NT2/D1 (cell line): Measurements from ENCODE around the gene ILK.

ENCODE experiments used
- DNase-seq: peaks from one replicate; pipeline ENCODE4 v3.0.0-alpha.2; 2011; ENCODE audit warnings: low read depth, low spot score
- H3K27me3 ChIP-seq: 2 replicates; pipeline ENCODE4 v1.6.0; 2011; ENCODE audit warnings: mild to moderate bottlenecking; ENCODE audit not compliant: insufficient read length, insufficient read depth
- H3K36me3 ChIP-seq: 2 replicates; pipeline ENCODE4 v1.6.1; 2011; ENCODE audit warnings: mild to moderate bottlenecking, low read length, mixed read lengths; ENCODE audit not compliant: insufficient read depth, insufficient read length
- H3K4me1 ChIP-seq: 2 replicates; pipeline ENCODE4 v1.5.1; 2011; ENCODE audit not compliant: insufficient read depth, insufficient read length
- H3K4me3 ChIP-seq: 2 replicates; pipeline ENCODE4 v1.5.1; 2011; ENCODE audit warnings: low read depth; ENCODE audit not compliant: insufficient read length
- H3K9ac ChIP-seq: 2 replicates; pipeline ENCODE4 v1.6.0; 2011; ENCODE audit warnings: low read depth; ENCODE audit not compliant: insufficient read length
- H3K9me3 ChIP-seq: 2 replicates; pipeline ENCODE4 v1.5.1; 2011; ENCODE audit warnings: mild to moderate bottlenecking, low read length; ENCODE audit not compliant: insufficient read depth
- SUZ12 ChIP-seq: IDR thresholded peaks from 2 replicates; pipeline ENCODE4 v1.6.1; 2011; ENCODE audit not compliant: insufficient read length, insufficient read depth; ENCODE audit errors: extremely low read depth
- YY1 ChIP-seq: IDR thresholded peaks from 2 replicates; pipeline ENCODE4 v1.6.1; 2011; ENCODE audit not compliant: insufficient read length, insufficient read depth
- ZNF274 ChIP-seq: IDR thresholded peaks from 2 replicates; pipeline ENCODE4 v1.6.1; 2011; ENCODE audit warnings: mild to moderate bottlenecking, low read depth, low read length

Gene ILK

GRCh38 chr11:6625832-6626420 lies 22.4 kb downstream of the ILK start:
- peaks cover 14% of the 10 kb centered on the region for H3K27me3 ChIP-seq
- peaks cover 80% of the 10 kb centered on the region for H3K36me3 ChIP-seq
- no peak overlapping the region for H3K9ac ChIP-seq
- H3K9me3 ChIP-seq: no peaks in the 10 kb centered on the region
- TF ChIP-seq SUZ12 (no peak), YY1 (no peak), ZNF274 (no peak)
- H3K4me3 ChIP-seq: no peak overlapping the region
- no peak for DNase-seq
- no peaks in the 10 kb centered on the region for H3K4me1 ChIP-seq

DNA sequence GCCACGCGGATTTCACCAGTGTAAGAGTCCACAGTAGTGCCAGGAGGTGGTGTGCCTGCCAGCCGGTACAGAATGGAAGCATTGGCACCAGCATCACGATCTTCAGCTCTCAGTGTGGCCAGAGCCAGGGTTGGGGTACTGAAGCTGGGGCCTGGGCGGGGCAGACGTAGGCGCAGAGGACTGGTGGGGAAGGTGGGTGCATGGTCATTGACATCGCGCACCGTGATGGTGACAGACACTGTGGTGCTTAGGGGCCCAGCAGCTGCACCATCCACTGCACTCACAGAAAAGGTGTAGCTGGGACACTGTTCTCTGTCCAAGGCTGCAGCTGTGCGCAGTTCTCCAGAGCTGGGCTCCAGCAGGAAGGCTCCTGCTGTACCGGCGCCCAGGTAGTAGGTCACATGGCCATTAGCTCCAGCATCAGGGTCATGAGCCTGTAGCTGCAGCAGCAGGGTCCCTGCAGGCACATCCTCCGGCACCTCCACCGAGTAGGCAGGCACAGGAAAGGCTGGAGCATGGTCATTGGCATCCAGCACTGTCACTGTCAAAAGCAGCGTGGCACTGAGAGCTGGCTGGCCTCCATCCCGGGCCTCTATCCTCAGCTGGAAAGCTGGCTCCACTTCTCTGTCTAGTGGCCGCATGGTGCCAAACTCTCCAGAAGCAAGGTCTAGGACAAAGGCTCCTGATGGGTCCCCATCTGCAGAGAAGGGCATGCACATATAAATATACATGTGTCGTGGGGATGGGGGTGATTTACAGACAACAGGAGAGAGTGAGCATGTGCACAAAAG lies 23.6 kb downstream of the ILK start:
- no peak overlapping the region for H3K9ac ChIP-seq
- no peaks in the 10 kb centered on the region for H3K4me1 ChIP-seq
- H3K9me3 ChIP-seq: no peaks in the 10 kb centered on the region
- DNase-seq: no peak
- TF ChIP-seq SUZ12 (no peak), ZNF274 (no peak), YY1 (no peak)
- peaks cover 15% of the 10 kb centered on the region for H3K27me3 ChIP-seq
- no peak overlapping the region for H3K4me3 ChIP-seq
- H3K36me3 ChIP-seq: peaks cover 88% of the 10 kb centered on the region

- Histone ChIP-seq H3K9me3 (no peaks in the 10 kb centered on the region), H3K9ac (no peak overlapping the region), H3K27me3 (peaks cover 15% of the 10 kb centered on the region), H3K4me3 (no peak overlapping the region), H3K4me1 (no peaks in the 10 kb centered on the region), H3K36me3 (peaks cover 88% of the 10 kb centered on the region)
- DNase-seq: no peak
- TF ChIP-seq SUZ12: no peak
- no peak for TF ChIP-seq YY1
- TF ChIP-seq ZNF274: no peak
Measured at GRCh38 chr11:6627762-6628241, 24.2 kb downstream of the ILK start.

DNA sequence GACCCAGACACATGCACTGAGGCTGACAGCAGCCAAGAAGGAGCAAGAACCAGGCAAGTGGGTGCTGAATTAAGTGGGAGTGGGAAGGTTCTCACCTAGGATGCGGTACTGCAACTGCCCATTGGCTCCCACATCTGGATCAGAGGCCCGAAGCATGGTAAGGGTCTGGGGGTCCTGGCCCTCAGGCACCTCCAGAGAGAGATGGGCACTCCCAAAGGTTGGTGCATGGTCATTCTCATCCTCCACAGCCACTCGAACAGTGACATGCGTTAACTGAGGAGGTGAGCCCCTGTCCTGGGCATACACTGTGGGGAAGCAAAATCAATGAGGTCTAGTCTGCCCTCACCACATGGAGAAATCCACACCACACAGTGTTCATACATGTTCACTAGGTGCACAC lies 25.0 kb downstream of the ILK start:
- Histone ChIP-seq H3K4me1 (no peaks in the 10 kb centered on the region), H3K27me3 (peaks cover 15% of the 10 kb centered on the region), H3K36me3 (peaks cover 90% of the 10 kb centered on the region), H3K9me3 (no peaks in the 10 kb centered on the region), H3K9ac (no peak overlapping the region), H3K4me3 (no peak overlapping the region)
- TF ChIP-seq YY1 (no peak), SUZ12 (no peak)
- no peak for DNase-seq

- Histone ChIP-seq H3K27me3 (peaks cover 15% of the 10 kb centered on the region), H3K36me3 (peaks cover 90% of the 10 kb centered on the region), H3K9ac (no peak overlapping the region), H3K4me1 (no peaks in the 10 kb centered on the region), H3K9me3 (no peaks in the 10 kb centered on the region), H3K4me3 (no peak overlapping the region)
- TF ChIP-seq SUZ12 (no peak), ZNF274 (no peak), YY1 (no peak)
- DNase-seq: no peak
Measured at GRCh38 chr11:6629573-6629891, 26.0 kb downstream of the ILK start.

DNA sequence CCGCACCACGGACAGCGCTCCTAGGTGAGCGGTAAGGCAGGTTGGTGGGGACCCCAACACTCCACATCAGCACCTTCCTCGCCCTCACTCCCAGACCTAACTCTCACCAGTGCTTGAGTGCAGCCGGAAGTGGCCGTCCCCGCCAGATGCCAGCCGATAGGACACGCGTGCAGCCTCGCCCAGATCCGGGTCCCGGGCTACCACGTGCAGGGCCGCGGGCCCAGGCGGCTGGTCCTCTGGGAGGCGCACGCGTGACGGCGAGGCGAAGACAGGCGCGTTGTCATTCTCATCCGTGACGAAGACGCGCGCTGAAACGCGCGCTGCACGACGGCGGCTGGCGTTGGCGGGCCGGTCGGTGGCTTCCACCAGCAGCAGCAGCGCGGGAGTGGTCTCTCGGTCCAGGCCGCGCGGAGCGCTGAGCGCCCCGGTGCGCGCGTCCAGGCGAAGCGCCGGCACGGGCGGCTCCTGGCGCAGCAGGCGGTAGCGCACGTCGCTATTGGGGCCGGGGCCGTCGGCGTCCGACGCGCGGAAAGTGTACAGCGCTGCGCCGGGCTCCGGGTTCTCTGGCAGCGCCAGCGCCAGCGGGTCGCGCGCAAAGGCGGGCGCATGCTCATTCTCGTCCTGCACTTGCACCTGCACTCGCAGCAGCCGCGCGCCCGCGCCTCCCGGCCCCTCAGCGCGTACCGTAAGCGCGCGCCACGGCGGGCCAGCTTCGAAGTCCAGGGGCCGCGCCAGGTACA lies 26.5 kb downstream of the ILK start:
- Histone ChIP-seq H3K4me1 (no peaks in the 10 kb centered on the region), H3K9ac (no peak overlapping the region), H3K4me3 (no peak overlapping the region), H3K27me3 (peaks cover 15% of the 10 kb centered on the region), H3K36me3 (peaks cover 85% of the 10 kb centered on the region), H3K9me3 (no peaks in the 10 kb centered on the region)
- DNase-seq: no peak
- TF ChIP-seq YY1 (no peak), SUZ12 (no peak), ZNF274 (no peak)
